K562 (cell line): ENCODE data around the gene LBH. TPM values are rescaled to one million over a fixed set of nuclear protein-coding genes. Genes with fewer than 3 reads are reported as not detected.

Experiments used
- CHD1 ChIP-seq: fragments of 200-600 bp; sonication (generic); IDR thresholded peaks from one replicate; pipeline ENCODE4 v1.6.1; 2012; ENCODE audit warnings: mild to moderate bottlenecking, moderate library complexity, low read length, inconsistent platforms
- CREB1 ChIP-seq, 2 experiments: sonication (generic) in 1 of 2; formaldehyde crosslinking in 1 of 2; IDR thresholded peaks; 2 replicates each; pipeline versions ENCODE4 v1.6.1 to v1.8.0; 2012 to 2022; ENCODE audit warnings: inconsistent platforms in 1 of 2, mild to moderate bottlenecking in 1 of 2, missing genetic modification reagents in 1 of 2, moderate library complexity in 1 of 2
- HMBOX1 ChIP-seq: sonication (generic); IDR thresholded peaks from 2 replicates; pipeline ENCODE4 v1.6.1; 2016
- MGA ChIP-seq: fragments of 450-650 bp; IDR thresholded peaks from 2 replicates; pipeline ENCODE4 v1.6.1; 2016; ENCODE audit warnings: mild to moderate bottlenecking, moderate library complexity
- NCOA6 ChIP-seq: fragments of 450-650 bp; IDR thresholded peaks from 2 replicates; pipeline ENCODE4 v1.6.1; 2017; ENCODE audit warnings: mild to moderate bottlenecking
- NRF1 ChIP-seq, 2 experiments: fragments of 450-650 bp; IDR thresholded peaks in 1 of 2; conservative IDR thresholded peaks in 1 of 2; 2 replicates each; pipeline ENCODE4 v1.6.1; 2014; ENCODE audit warnings: mild to moderate bottlenecking in 2 of 2
- PTRF ChIP-seq: fragments of 450-650 bp; IDR thresholded peaks from 2 replicates; pipeline ENCODE4 v1.6.1; 2016; ENCODE audit warnings: mild to moderate bottlenecking, missing genetic modification characterization, missing compliant biosample characterization
- UBTF ChIP-seq, 2 experiments: IDR thresholded peaks; 2 replicates each; pipeline ENCODE4 v1.6.1; 2012; ENCODE audit warnings: improper control_type of control experiment in 2 of 2, low read depth in 2 of 2, low read length in 2 of 2, borderline replicate concordance in 1 of 2
- ZBTB7A ChIP-seq: IDR thresholded peaks from 2 replicates; pipeline ENCODE4 v1.6.1; 2011; ENCODE audit warnings: low read depth, mild to moderate bottlenecking, low read length, moderate library complexity, borderline replicate concordance; ENCODE audit not compliant: control insufficient read depth
- ZNF644 ChIP-seq: fragments of 200-800 bp; sonication (Bioruptor generic); IDR thresholded peaks from 2 replicates; pipeline ENCODE4 v1.6.1; 2016; ENCODE audit warnings: low read depth, missing genetic modification characterization, missing compliant biosample characterization
- polyA plus RNA-seq, 8 experiments: library from polyadenylated mRNA; depleted of rRNA in 4 of 8; stranded (reverse) in 5 of 8; unstranded in 3 of 8; fragments of >200 nt; fragmentation: Nextera tagmentation in 2 of 8; fragmentation: Illumina TruSeq in 1 of 8; extraction: Ambion mirVana in 2 of 8; extraction: Trizol in 1 of 8; gene quantifications; 2 replicates each; pipeline versions ENCODE4 v1.2.1 to v1.2.3, GENCODE V29; 2011 to 2014; ENCODE audit warnings: inconsistent platforms in 1 of 8, missing spikeins in 1 of 8
- total RNA-seq, 7 experiments: library from RNA; depleted of rRNA in 6 of 7; stranded (reverse); fragments of >200 nt in 6 of 7; fragmentation: Illumina TruSeq in 2 of 7; extraction: Trizol in 2 of 7; gene quantifications; 2 replicates each; pipeline versions ENCODE4 v1.2.1 to v1.2.3, GENCODE V29; 2011 to 2021; ENCODE audit warnings: low replicate concordance in 1 of 7

The LBH gene
- total and polyA plus RNA-seq, 9 of the 15 experiments (the other 6 are each of a cell fraction or from before 2014, with no cell fraction given), result 3.1 to 13.4 (median 7.4) TPM

DNA sequence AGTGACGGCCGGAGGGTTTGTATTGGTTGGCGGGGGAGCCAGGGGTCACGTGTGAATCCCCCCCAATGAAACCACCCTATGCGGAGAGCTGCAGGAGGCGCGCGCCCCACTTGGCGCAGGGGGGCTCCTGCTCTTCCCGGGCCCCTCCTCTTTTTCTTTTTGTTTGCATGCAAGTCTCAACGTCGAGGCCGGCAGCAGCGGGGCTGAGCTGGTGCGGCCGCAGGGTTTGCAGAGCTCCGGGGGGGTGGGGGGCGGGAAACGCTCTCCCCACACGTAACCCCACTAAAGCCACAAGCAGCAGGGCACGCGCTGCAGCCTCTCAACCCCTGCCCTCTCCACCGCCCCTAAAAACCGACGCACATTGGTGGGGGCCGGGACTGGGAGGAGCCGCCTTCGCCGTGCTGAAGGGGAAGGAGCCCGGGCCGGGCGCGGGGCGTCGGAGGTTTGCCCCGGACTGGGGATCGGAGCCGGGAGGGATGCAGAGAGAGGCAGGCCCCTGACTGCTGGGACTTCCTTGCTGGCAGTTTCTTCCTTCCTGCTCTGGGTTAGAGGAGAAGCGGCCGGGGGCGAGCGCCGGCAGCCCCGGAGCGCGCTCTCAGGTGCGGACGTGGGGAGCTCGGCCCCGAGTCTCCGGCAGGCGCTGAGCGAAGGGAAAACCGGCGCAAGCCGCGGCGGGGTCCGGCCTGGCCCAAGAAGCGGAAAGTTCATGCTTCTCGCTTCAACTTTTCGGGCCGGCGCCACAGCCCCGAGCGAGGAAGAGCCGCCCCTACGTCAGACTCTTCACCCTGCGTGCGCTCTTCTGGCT, 864 bp downstream of the LBH start (continued):
- TF ChIP-seq MGA, result peak; percentile 32; the same call in 1 of the 2 replicates
- TF ChIP-seq UBTF (IDR thresholded peaks at IDR 0.05; ENCODE audit: borderline replicate concordance in 1 of 2, low read depth in 2 of 2, low read length in 2 of 2), result peak in 1 of 2 experiments; percentile 61; a peak in 1 of 4 replicates
- TF ChIP-seq ZNF644 (tag), result no peak
- peak; percentile 72 for TF ChIP-seq CHD1
- no peak for TF ChIP-seq PTRF
- peak; percentile 4; the same call in 1 of the 2 replicates for TF ChIP-seq ZBTB7A
- TF ChIP-seq NRF1 (conservative IDR thresholded peaks at IDR 0.05 in 1 of 2, IDR thresholded peaks at IDR 0.05 in 1 of 2), result peak in 1 of 2 experiments; percentile 35; a peak in 1 of 4 replicates
- peak; percentile 65 for TF ChIP-seq NCOA6
- 0 out of 2 replicates have a peak, but pooled peaks have one; percentile 8 for TF ChIP-seq CREB1 (IDR thresholded peaks at IDR 0.05)
- peak; percentile 24; the same call in 1 of the 2 replicates for TF ChIP-seq CREB1 (CRISPR knock-in tag; IDR thresholded peaks at IDR 0.05)
- no peak for TF ChIP-seq HMBOX1
